Lower lobe of right lung (tissue), 2 donors: ENCODE data around the gene CCL23. TPM values are rescaled to one million over a fixed set of nuclear protein-coding genes. Genes with fewer than 3 reads are reported as not detected.
"Not testable (repeated sequence)": the region's sequence is repeated elsewhere in the genome, so short reads cannot be mapped to it uniquely, and the experiment has no call there.

ENCODE experiments used
- ATAC-seq, 2 donors: fragments of 200-7000 bp; cut with Tn5 transposase; one replicate each; pipeline ENCODE4 v1.9.1; 2020 to 2022; ENCODE audit warnings: mild to moderate bottlenecking in 2 of 2, moderate library complexity in 2 of 2
- DNase-seq: peaks from one replicate; pipeline ENCODE4 v3.0.0-alpha.2; 2020
- H3K27ac ChIP-seq: fragments of 200-600 bp; one replicate; pipeline ENCODE4 v1.8.0; 2022
- H3K27me3 ChIP-seq: fragments of 200-600 bp; one replicate; pipeline ENCODE4 v1.8.0; 2022; ENCODE audit warnings: low read depth
- H3K36me3 ChIP-seq: fragments of 200-600 bp; one replicate; pipeline ENCODE4 v1.8.0; 2022; ENCODE audit warnings: mild to moderate bottlenecking
- H3K4me1 ChIP-seq: fragments of 200-600 bp; one replicate; pipeline ENCODE4 v1.8.0; 2022
- H3K4me3 ChIP-seq: fragments of 200-600 bp; one replicate; pipeline ENCODE4 v1.8.0; 2022; ENCODE audit warnings: mild to moderate bottlenecking
- H3K9me3 ChIP-seq: fragments of 200-600 bp; one replicate; pipeline ENCODE4 v1.8.0; 2022
- intact Hi-C: fragments of 100-400 bp; cut with DNase I; formaldehyde crosslinking; loops from one replicate; pipeline ENCODE4 v1.11.0; 2022
- total RNA-seq: library from RNA; stranded (reverse); fragmentation: NEBNext Ultra II Directional; extraction: Animal tissue kit (Norgen Biotek cat#: 25700); gene quantifications from one replicate; pipeline ENCODE4 v1.2.1, GENCODE V29; 2021
- TF ChIP-seq, protein P1 (sequence below): fragments of 200-600 bp; IDR thresholded peaks from one replicate; pipeline ENCODE4 v1.8.0; 2022; ENCODE audit warnings: antibody characterized with exemption, mild to moderate bottlenecking
- donor health status: DM: no; HTN: yes; CAD: no; lungs with severe emphysema.

Gene CCL23
- total RNA-seq, 1 donor from 2014 or later = 5.1 TPM

DNA sequence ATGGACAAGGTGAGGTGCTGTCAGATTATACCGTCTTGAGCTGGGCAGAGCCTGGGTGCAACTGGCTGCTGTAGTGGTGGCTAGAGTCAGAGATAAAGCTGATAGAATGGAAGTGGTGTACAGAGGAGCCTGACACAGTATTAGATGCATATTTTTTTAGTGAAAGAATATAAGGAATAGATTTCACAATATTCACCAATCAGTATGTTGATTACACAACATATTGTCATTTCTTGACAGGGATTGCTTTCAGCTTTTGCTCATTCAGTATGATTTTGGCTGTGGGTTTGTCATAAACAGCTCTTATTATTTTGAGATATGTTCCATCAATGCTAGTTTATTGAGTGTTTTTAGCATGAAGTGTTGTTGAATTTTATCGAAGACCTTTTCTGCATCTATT is 1.7 kb upstream of the CCL23 start:
- no peaks in the 10 kb centered on the region for H3K27me3 ChIP-seq
- peaks cover 12% of the 10 kb centered on the region for H3K4me1 ChIP-seq
- H3K27ac ChIP-seq = no peak overlapping the region
- H3K36me3 ChIP-seq = no peaks in the 10 kb centered on the region
- no peak overlapping the region for H3K4me3 ChIP-seq
- intact Hi-C loops = no loop called here
- TF ChIP-seq, protein P1, sequence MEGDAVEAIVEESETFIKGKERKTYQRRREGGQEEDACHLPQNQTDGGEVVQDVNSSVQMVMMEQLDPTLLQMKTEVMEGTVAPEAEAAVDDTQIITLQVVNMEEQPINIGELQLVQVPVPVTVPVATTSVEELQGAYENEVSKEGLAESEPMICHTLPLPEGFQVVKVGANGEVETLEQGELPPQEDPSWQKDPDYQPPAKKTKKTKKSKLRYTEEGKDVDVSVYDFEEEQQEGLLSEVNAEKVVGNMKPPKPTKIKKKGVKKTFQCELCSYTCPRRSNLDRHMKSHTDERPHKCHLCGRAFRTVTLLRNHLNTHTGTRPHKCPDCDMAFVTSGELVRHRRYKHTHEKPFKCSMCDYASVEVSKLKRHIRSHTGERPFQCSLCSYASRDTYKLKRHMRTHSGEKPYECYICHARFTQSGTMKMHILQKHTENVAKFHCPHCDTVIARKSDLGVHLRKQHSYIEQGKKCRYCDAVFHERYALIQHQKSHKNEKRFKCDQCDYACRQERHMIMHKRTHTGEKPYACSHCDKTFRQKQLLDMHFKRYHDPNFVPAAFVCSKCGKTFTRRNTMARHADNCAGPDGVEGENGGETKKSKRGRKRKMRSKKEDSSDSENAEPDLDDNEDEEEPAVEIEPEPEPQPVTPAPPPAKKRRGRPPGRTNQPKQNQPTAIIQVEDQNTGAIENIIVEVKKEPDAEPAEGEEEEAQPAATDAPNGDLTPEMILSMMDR = no peak
- no peak for DNase-seq
- ATAC-seq = no peak
- H3K9me3 ChIP-seq = no peaks in the 10 kb centered on the region

DNA sequence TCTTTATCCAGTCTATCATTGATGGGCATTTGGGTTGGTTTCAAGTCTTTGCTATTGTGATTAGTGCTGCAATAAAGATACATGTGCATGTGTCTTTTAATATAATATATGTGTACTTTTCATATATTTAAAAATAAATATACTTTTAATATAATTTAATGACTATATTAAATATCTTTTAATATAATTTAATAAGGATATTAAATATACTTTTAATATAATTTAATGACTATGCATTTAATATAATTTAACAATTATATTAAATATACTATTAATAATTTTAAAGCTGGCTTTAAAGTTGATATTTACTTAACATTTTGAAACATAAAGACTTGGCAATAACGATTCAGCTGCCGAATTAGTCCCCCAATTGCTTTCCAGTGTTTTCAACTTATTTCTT is 1.2 kb downstream of the CCL23 start:
- TF ChIP-seq, protein P1 = no peak
- DNase-seq = no peak
- H3K27ac ChIP-seq = no peak overlapping the region
- H3K27me3 ChIP-seq = no peaks in the 10 kb centered on the region
- H3K36me3 ChIP-seq = no peaks in the 10 kb centered on the region
- no peaks in the 10 kb centered on the region for H3K9me3 ChIP-seq
- H3K4me1 ChIP-seq = peaks cover 12% of the 10 kb centered on the region
- intact Hi-C loops = no loop called here
- H3K4me3 ChIP-seq = no peak overlapping the region
- ATAC-seq = no peak

DNA sequence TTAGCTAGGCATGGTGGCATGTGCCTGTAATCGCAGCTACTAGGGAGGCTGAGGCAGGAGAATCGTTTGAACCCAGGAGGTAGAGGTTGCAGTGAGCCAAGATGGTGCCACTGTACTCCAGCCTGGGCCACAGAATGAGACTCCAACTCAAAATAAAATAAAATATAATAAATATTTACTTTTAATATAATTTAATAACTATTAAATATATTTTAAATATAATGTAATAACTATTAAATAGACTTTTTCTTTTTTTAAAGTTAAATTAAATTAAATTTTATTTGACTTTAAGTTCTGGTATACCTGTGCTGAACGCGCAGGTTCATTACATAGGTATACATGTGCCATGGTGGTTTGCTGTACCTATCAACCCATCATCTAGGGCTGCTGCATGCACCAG is 1.9 kb downstream of the CCL23 start:
- DNase-seq, H3K9me3 ChIP-seq, H3K36me3 ChIP-seq, intact Hi-C loops, H3K27me3 ChIP-seq, ATAC-seq, H3K4me3 ChIP-seq, H3K27ac ChIP-seq: not testable (repeated sequence)
- peaks cover 12% of the 10 kb centered on the region for H3K4me1 ChIP-seq

DNA sequence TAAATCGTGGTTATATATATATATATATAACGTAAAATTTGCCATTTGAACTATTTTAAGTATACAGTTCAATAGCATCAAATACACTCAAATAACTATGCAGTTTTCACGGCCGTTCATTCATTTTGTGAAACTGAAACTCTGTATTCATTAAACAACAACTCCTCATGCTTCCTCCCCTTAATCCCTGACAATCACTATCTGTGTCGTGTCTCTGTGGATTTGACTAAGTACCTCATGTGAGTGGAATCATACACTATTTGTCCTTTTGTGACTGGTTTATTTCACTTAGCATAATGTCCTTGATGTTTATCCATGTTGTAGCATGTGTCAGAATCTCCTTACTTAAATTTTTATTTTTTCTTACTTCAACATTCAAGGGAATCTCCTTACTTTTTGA is 2.8 kb downstream of the CCL23 start:
- TF ChIP-seq, protein P1 = no peak
- intact Hi-C loops = no loop called here
- peaks cover 12% of the 10 kb centered on the region for H3K4me1 ChIP-seq
- H3K36me3 ChIP-seq = no peaks in the 10 kb centered on the region
- DNase-seq (no peak), ATAC-seq (no peak)
- H3K4me3 ChIP-seq = no peak overlapping the region
- H3K27me3 ChIP-seq = no peaks in the 10 kb centered on the region
- no peak overlapping the region for H3K27ac ChIP-seq
- H3K9me3 ChIP-seq = no peaks in the 10 kb centered on the region

DNA sequence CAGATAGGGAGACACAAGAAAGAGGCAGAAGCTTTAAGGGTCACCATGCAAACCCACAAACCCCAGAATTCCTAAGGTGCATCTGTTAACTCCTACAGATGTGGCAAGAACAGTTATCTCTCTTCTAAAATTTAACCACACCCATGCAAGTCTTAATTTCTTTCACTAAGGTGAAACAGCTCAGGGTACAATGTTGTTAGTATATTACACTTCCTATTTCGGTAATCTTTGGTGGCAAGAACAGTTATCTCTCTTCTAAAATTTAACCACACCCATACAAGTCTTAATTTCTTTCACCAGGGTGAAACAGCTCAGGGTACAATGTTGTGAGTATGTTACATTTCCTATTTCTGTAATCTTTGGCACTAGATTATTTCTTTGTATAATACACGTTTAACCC is 6.6 kb downstream of the CCL23 start:
- intact Hi-C loops = no loop called here
- ATAC-seq = no peak
- TF ChIP-seq, protein P1 = no peak

DNA sequence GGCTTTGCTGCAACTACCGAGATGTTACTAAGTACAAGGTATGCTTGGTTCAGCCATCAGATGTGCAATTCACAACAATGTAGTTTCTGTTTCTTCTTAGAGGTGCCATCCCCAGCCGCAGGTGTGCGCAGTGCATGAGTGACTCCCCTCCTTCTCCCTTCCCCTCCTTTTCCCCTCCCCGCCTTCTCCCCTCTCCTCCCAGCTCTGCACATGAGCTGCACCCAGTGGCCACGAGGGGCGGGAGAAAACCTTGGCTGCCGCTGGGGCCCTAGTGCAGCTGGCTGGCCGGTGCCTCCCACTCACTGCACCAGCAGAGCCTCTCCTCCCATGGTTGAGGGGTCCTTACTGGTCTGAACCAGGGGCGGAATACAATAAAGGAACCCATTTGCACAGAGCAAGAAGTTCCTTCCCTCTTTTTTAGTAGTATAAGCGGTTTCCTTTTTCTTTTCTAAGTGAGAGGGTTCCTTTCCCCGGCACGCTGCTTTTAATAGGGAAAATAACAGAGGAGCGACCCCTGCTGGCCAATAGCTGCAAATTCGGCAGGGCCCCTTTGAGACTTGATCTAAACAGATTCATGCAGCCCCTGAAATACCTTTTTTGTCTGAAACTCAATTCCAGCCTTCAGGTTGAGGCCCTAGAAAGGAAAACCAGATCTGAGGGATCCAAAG is 8.6 kb downstream of the CCL23 start:
- no peak for DNase-seq
- no peak overlapping the region for H3K27ac ChIP-seq
- intact Hi-C loops = no loop called here
- TF ChIP-seq, protein P1 = peak; percentile 29
- no peaks in the 10 kb centered on the region for H3K27me3 ChIP-seq
- no peaks in the 10 kb centered on the region for H3K36me3 ChIP-seq
- H3K9me3 ChIP-seq = peaks cover 5% of the 10 kb centered on the region
- H3K4me3 ChIP-seq = no peak overlapping the region
- H3K4me1 ChIP-seq = no peaks in the 10 kb centered on the region
- ATAC-seq = peak in 1 of 2 donors; percentile 13

More for the DNA sequence above, 6.6 kb downstream of the CCL23 start:
- Histone ChIP-seq H3K27me3 (no peaks in the 10 kb centered on the region), H3K27ac (no peak overlapping the region), H3K4me3 (no peak overlapping the region), H3K9me3 (peaks cover 5% of the 10 kb centered on the region), H3K4me1 (no peaks in the 10 kb centered on the region), H3K36me3 (no peaks in the 10 kb centered on the region)
- no peak for DNase-seq
